GM18526 (cell line): ENCODE data around the gene ENTPD8.

Experiments used
- POLR2A ChIP-seq: IDR thresholded peaks from 3 replicates; pipeline ENCODE4 v1.6.1; 2011; ENCODE audit not compliant: insufficient read length; ENCODE audit errors: extremely low read depth

ENTPD8 gene

DNA sequence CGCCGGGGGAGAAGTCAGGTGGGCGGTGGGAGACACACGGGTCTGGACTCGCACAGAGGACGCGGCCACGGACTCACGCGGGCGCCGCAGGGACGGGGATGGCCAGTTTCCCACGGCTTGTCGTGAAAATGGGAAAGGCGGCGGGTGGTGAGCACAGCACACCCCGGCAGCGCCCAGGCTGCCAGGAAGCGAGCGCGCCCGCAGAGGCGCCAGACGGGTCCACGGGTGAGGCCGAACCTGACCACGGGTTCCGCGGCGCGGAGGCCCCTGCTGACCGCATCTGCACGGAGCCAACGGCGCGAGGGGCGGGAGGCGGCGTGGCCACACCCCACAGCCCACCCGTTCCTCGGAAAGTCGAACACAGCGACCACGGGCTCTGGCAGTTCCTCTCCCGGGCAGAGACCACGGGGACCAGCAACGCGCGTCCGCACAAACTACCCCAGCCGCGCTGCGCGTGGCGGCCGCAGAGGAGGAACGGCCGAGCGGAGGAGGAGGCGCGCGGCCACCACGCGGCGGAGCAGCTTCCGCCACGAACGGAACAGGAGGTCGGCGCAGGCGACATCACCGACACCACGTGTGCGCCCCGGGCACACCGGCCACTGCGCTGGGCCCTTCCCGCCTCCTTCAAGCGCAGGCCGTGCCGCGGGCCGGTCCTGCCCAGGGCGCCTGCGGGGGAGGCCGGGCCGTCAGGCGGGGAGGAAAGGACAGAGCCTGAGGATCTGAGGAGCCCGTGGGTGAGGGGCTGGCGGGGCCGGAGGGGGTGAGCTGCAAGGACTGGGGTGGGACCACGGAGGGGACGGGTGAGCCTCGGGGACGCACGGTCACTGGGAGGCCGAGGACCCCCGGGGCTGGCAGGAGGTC lies 23.8 kb downstream of the ENTPD8 start:
- peak; percentile 38 for TF ChIP-seq POLR2A

DNA sequence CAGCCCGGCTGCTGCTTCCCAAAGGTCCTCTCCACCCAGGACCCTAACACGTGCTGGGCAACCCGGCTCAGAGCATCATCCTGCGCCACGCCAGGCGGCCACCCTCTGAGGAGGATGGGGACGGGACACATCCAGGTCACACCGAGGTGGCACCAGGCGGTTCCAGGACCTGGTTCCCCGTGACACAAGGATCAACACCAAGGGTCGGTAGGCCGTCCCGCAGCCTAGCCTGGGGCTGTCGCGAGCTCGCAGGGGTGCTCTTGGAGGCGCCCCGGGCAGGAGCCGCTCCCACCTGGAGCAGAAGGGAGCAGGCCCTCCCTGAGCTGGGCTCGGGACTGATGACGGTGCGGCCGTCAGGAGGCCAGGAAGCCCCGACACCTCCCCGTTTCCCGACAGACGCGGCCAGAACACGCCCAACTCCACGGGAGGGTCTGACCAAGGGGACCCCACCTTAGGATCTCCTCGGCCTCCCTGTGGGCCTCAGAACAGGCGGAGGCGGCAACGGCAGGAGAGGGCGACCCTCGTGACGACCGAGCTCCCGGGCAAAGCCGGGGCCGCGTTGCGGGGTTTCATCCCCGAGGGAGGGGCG lies 24.5 kb downstream of the ENTPD8 start:
- no peak for TF ChIP-seq POLR2A

DNA sequence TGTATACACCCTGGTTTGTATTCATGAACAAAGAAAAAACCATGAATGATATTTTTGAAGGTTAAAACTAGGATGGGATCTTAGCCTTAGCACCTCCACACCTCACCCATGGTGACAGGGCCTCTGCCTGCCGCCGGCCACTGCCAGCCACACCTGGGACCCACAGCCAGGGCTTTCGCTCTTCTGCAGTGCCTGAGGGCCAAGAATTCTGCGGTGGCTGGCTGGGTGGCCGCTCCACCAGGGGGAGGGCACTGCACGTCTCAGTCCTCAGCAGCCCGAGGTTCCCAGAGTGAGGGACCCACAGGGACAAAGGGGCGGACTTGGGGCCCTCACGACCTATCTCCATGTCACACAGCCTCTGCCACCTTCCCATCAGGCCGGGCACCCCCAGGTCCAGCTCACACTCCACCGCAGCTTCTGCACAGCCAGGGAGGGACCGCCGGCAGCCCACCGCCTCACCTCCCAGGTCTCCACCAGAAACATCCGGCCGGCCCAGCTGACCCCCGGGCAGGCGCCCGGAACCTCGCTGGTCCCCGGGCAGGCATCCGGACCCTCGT lies 25.1 kb downstream of the ENTPD8 start:
- TF ChIP-seq POLR2A, result no peak

DNA sequence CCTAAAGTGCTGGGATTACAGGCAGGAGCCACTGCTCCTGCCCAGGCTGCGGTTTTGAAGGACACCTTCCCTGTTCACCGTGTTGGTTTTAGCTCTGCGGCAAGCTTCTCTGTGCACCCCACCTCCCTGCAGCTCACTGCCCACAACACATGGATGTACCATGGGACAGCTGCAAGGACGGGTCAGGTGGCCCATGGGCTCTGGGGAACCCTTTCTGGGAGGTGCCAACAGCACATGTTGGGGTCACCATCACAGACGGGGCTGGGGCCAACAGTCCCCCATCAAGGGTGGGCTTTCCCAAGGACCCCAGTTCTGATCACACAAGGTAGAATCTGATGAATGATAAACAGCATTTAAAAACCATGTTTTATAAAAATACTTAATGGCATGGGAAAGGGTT lies 25.7 kb downstream of the ENTPD8 start:
- no peak for TF ChIP-seq POLR2A

DNA sequence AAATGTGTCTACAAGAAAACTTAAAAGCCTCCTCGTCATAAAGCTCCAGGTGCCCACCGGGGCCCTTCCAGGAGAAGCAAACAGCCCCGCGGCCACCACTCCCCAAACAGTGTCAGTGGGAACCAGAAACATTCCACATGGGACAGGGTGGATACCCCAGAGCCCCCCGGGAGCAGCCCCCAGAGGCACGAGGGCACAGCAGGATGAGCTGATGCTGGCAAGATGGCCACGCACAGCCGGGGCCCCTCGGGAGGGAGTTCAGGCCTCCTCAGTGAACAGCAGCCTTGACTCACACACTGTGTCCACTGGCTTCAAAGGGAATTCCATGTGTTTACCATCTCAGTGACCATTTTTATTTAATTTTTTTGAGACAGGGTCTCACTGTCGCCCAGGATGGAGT lies 28.7 kb downstream of the ENTPD8 start:
- TF ChIP-seq POLR2A, result no peak

DNA sequence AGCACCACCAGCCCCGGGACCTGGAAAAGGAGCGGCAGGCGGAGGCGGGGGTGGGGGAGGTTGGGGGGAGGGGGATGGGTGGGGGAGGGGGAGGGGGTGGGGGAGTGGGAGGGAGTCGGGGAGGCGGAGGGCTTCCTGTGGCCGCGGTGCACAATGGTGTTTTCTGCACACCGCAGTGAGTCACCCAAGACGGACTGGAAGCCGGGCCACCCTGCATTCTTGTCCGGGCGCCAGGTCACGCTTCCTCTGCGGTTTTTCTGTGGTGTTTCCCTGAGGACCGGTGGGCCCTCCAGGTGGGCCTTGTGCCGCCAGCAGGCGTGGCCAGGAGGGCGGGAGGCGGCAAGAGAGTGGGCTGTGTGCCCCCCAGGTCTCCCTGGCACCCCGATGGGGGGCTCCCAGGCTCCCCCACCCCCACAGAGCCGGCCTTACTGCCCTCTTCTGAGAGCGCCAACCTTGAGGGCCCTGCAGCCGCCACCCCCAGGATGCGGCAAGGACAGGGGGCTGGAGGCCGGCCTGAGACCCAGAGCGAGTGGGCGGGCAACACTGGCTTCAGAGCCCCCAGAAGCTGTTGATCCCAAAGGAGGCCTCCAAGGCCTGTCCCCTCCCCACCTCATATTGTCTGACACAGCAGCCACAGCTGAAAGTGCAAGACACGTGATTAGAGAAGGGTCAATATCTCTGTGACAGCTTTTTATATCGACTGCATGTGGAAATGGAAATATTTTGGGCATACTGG lies 29.3 kb downstream of the ENTPD8 start:
- TF ChIP-seq POLR2A, result no peak

DNA sequence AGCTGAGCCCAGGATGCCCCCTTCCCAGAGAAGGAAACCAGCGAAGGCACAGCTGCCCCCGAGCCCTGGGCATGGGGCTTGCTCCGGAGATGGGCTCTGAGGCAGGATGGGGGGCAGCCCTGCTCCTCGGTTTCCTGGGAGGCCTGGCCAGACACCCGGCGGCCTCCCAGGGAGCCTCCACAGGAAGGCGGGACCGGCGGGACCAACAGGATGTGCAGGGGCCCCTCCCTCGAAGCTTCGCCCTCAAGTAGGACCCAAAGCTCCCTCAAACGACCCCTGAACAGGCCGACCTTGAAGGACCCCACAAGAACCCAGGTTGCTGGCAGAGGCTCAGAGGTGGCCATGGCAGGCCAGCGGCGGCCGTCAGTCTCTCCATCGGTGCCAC lies 29.9 kb downstream of the ENTPD8 start:
- TF ChIP-seq POLR2A, result no peak

DNA sequence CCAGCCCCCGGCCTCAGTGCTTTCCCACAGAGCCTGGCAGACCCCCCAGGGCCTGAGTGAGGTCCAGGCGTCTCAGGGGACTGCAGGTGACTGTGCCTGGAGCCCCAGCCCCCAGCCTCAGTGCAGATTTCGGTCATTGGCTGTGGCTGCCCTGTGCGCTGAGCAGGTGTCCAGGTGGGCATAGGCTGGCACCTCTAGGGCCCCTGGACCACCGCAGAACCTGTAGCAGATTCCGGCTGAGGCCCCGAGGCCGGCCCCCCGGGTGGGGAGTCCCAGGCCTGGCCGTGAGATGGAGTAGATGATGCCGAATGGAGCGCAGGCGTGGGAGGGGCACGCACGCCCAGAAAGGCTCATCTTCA lies 30.3 kb downstream of the ENTPD8 start:
- TF ChIP-seq POLR2A, result no peak

DNA sequence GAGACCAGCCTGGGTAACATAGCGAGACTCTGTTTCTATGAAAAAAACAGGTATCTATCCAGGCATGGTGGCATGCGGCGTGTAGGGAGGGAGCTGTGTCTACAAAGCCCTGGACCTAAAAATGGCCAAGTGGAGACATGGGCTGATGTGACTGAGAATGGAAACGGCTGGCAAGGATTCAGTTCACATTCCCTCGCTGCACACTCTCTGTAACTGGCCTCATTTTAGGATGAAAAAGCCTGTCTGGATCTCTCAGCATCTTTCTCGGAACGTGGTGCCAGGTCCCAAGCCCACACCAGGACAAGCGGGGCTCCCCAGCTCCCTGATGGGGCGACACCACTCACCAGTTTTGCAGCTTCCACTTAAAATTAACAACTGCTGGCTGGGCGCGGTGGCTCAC lies 31.6 kb downstream of the ENTPD8 start:
- TF ChIP-seq POLR2A, result no peak

DNA sequence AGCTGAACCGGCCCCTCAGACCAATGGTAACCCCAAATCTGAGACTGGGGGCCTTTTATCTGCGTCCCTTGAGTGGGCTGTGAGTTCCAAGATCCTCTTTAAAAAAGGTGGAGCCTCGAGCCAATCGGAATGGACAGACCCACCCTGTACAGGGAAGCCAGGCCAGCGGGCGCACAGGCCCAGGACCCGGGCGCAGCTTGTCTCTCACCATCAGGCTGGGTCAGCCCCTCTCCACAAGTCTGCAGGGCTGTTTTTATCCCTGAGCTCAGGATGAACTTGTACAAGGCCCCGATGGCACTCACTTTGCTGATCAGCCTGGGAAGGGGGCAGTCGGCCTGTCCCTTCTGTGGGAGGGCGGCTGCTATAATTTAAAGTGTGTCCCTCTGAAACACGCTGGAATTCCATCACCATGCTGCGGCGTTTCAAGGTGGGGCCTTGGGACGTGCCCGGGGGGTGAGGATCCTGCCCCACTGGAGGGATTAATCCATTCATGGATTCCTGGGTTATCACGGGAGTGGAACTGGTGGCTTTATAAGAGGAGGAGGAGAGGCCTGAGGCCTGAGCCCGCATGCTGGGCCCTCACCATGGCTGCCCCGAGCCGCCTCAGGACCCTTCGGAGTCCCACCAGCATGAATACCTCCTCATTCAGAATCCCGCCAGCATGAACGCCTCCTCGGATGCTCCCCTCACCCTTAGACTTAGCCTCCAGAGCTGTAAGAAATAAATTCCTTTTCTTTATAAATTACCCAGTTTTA lies 32.3 kb downstream of the ENTPD8 start:
- no peak for TF ChIP-seq POLR2A

DNA sequence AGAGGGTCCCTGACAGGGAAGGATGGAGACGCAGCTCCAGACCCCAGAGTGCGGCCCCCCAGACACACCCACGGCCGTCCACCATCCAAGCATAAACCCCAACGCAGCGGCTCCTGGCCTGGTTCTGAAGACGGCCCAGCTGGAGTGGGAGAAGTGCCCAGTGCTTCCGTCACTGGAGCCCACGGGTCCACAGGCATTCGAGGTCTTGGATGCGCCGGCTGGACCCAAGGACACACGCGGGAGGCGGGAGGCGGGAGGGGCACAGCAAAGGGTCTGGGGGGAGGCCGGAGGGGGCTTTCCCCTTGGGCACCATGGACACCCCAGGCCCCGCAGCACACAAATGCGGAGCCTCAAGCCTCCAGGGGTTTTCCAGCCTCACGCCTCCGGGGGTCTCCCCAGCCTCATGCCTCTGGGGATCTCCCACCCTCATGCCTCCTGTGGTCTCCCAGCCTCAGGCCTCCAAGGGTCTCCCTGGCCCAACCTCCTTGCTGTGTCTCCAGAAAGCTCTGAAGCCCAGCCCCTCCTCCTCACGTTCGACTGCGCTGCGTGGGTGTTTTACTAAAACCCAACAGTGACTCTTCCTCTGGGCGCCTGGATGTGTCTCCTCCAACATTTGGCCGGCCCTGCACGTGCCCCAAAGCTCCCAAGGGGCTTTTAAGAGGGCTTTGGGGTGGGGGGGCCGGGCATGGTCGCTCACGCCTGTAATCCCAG lies 33.4 kb downstream of the ENTPD8 start:
- no peak for TF ChIP-seq POLR2A

DNA sequence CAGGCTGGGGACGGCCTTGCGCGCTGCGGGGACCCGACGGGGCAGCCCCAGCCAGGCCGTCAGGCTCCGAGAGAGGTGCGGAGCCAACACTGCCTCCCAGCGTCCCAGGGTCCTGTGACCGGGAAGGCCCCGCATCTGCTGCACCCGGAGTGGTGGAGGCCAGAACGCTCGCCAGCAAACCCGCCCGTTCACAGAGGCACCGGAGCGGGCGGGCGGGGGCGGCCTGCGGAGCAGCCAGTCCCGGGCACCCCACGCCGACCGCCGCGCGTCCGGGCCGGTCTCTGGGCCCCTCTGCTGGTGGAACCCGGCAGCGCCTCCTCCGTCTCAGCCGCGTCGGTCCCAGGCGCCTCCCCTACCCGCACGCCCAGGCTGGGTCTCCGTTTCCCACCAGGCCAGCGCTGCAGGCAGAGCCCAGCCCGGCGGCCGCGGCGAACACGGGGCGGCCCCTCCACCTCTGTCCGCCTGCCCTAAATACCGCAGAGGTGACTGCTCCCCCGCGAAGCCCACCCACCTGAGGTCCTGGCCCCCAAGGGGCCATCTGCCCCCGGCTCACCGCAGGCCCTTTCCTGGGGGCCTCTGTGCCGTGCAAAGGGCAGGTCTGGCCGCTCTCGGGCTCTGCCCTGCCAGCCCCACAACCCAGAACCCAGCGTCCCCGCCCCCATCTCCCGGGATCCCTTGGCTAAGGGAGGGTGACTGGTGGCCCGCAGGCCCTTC lies 34.1 kb downstream of the ENTPD8 start:
- TF ChIP-seq POLR2A, result no peak

DNA sequence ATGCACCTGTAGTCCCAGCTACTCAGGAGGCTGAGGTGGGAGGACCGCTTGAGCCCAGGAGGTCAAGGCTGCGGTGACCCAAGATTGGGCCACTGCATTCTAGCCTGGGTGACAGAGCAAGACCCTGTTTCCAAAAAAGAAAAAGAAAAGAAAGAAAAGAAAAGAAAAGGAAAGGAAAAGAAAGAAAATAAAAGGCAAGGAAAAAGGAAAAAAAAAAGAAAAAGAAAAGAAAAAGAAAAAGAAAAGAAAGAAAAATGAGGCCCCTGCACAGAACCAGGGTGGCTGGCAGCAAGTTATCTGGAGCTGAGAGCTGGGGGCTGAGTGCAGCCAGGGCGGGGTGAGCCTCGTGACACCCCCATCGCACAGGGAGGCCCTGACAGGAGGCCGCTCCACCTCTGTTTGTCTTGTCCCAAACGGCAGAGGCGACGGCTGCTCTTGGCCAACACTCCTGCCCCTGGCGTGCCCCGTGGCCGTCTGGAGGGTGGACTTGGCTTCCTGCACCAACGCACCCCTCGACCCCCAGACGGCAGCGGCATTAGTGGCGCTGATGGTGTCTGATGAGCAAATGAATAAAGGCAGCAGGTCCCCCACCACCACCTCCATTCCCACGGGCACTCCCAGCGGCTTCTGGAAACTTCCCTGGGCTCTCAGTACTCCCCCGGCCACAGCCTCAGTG lies 34.9 kb downstream of the ENTPD8 start:
- TF ChIP-seq POLR2A, result no peak
